DND-41 (cell line): ENCODE measurements around the gene WDR17.

Experiments used
- CTCF ChIP-seq: IDR thresholded peaks from 2 replicates; pipeline ENCODE4 v1.5.1; 2012; ENCODE audit warnings: borderline replicate concordance, low read length, moderate library complexity, mild to moderate bottlenecking; ENCODE audit not compliant: poor library complexity, severe bottlenecking; ENCODE audit errors: extremely low read depth
- EZH2 ChIP-seq: IDR thresholded peaks from 3 replicates; pipeline ENCODE4 v1.6.1; 2012; ENCODE audit warnings: borderline replicate concordance, low read depth, mild to moderate bottlenecking, moderate library complexity, low read length, inconsistent platforms; ENCODE audit not compliant: severe bottlenecking

GRCh38 chr4:176156656-176157055 is 91.0 kb downstream of the WDR17 start:
- no peak for TF ChIP-seq CTCF
- no peak for TF ChIP-seq EZH2
